Endodermal cell (in vitro differentiated cells): Measurements from ENCODE around the gene KRT76. TPM values are rescaled to one million over a fixed set of nuclear protein-coding genes. Genes with fewer than 3 reads are reported as not detected.

ENCODE experiments used
- DNase-seq: peaks from one replicate; pipeline ENCODE4 v3.0.0-alpha.2; 2017
- H3K27ac ChIP-seq: 2 replicates; pipeline ENCODE4 v1.5.1; 2013; ENCODE audit warnings: mild to moderate bottlenecking, low read depth, low read length, moderate library complexity
- H3K27me3 ChIP-seq: 2 replicates; pipeline ENCODE4 v1.6.1; 2013; ENCODE audit warnings: mild to moderate bottlenecking, low read length, moderate library complexity; ENCODE audit not compliant: insufficient read depth, control insufficient read depth, poor library complexity, severe bottlenecking
- H3K36me3 ChIP-seq: 2 replicates; pipeline ENCODE4 v1.7.0; 2013; ENCODE audit warnings: mild to moderate bottlenecking, low read length, moderate library complexity; ENCODE audit not compliant: control insufficient read depth, insufficient read depth
- H3K4me1 ChIP-seq: one replicate; pipeline ENCODE4 v1.7.0; 2013; ENCODE audit warnings: low read length; ENCODE audit not compliant: control insufficient read depth, insufficient read depth
- H3K4me3 ChIP-seq: 2 replicates; pipeline ENCODE4 v1.5.1; 2013; ENCODE audit warnings: mild to moderate bottlenecking, low read length, moderate library complexity
- H3K9ac ChIP-seq: 2 replicates; pipeline ENCODE4 v1.6.1; 2013; ENCODE audit warnings: mild to moderate bottlenecking, low read length, moderate library complexity; ENCODE audit not compliant: poor library complexity, severe bottlenecking; ENCODE audit errors: extremely low read depth
- H3K9me3 ChIP-seq: 2 replicates; pipeline ENCODE4 v1.6.1; 2013; ENCODE audit warnings: mild to moderate bottlenecking, low read length, moderate library complexity; ENCODE audit not compliant: control insufficient read depth
- H3K27ac Mint-ChIP-seq: 2 replicates; pipeline ENCODE4 v1.8.0; 2020; ENCODE audit warnings: mixed read lengths
- H3K27me3 Mint-ChIP-seq: 2 replicates; pipeline ENCODE4 v1.8.0; 2021; ENCODE audit warnings: mild to moderate bottlenecking, mixed read lengths; ENCODE audit not compliant: insufficient read depth
- H3K36me3 Mint-ChIP-seq: 2 replicates; pipeline ENCODE4 v1.8.0; 2020; ENCODE audit warnings: low read depth, mixed read lengths
- H3K4me1 Mint-ChIP-seq: 2 replicates; pipeline ENCODE4 v1.8.0; 2020; ENCODE audit warnings: mixed read lengths
- H3K4me3 Mint-ChIP-seq: 2 replicates; pipeline ENCODE4 v1.8.0; 2020; ENCODE audit warnings: mild to moderate bottlenecking, moderate library complexity, mixed read lengths
- H3K9me3 Mint-ChIP-seq: 2 replicates; pipeline ENCODE4 v1.8.0; 2020; ENCODE audit warnings: mild to moderate bottlenecking, mixed read lengths
- WGBS, 2 experiments: methylation state at CpG; one replicate each; pipeline versions ENCODE4 v1.1.5 to v1.1.7; 2013; ENCODE audit warnings: missing lambda C conversion rate in 2 of 2, mixed read lengths in 1 of 2; ENCODE audit not compliant: insufficient coverage in 1 of 2, insufficient read length in 1 of 2; 5-methylcytosine and 5-hydroxymethylcytosine counted together
- total RNA-seq, 2 donors: library from RNA; stranded (reverse); fragmentation: NEBNext Ultra II Directional in 1 of 2; extraction: Animal tissue kit (Norgen Biotek cat#: 25700) in 1 of 2; gene quantifications; 2 replicates in 1 of 2; 3 replicates in 1 of 2; pipeline ENCODE4 v1.2.1, GENCODE V29; 2021
- TF ChIP-seq, protein P1 (sequence below): fragments of 200-600 bp; sonication (generic); conservative IDR thresholded peaks from 2 replicates; pipeline ENCODE4 v1.5.0; 2021; ENCODE audit warnings: antibody characterized with exemption, mild to moderate bottlenecking

KRT76 gene
- total RNA-seq, 2 donors from 2014 or later = not detected

GRCh38 chr12:52759218-52759617 lies 17.9 kb downstream of the KRT76 start:
- H3K9me3 Mint-ChIP-seq = peaks cover 33% of the 10 kb centered on the region
- Histone ChIP-seq H3K36me3 (no peaks in the 10 kb centered on the region), H3K9ac (no peak overlapping the region), H3K27me3 (peaks cover 38% of the 10 kb centered on the region), H3K4me1 (no peaks in the 10 kb centered on the region), H3K27ac (no peak overlapping the region), H3K9me3 (peaks cover 21% of the 10 kb centered on the region), H3K4me3 (no peak overlapping the region)
- no peak overlapping the region for H3K4me3 Mint-ChIP-seq
- TF ChIP-seq, protein P1, sequence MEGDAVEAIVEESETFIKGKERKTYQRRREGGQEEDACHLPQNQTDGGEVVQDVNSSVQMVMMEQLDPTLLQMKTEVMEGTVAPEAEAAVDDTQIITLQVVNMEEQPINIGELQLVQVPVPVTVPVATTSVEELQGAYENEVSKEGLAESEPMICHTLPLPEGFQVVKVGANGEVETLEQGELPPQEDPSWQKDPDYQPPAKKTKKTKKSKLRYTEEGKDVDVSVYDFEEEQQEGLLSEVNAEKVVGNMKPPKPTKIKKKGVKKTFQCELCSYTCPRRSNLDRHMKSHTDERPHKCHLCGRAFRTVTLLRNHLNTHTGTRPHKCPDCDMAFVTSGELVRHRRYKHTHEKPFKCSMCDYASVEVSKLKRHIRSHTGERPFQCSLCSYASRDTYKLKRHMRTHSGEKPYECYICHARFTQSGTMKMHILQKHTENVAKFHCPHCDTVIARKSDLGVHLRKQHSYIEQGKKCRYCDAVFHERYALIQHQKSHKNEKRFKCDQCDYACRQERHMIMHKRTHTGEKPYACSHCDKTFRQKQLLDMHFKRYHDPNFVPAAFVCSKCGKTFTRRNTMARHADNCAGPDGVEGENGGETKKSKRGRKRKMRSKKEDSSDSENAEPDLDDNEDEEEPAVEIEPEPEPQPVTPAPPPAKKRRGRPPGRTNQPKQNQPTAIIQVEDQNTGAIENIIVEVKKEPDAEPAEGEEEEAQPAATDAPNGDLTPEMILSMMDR = no peak
- 54% methylated on average over 2 of the region's 2 CpGs; no CpG with 5 or more reads in 1 of the 2 experiments for WGBS, 2 experiments
- H3K4me1 Mint-ChIP-seq = no peaks in the 10 kb centered on the region
- H3K27me3 Mint-ChIP-seq = peaks cover 16% of the 10 kb centered on the region
- no peak for DNase-seq
- H3K36me3 Mint-ChIP-seq = no peaks in the 10 kb centered on the region
- H3K27ac Mint-ChIP-seq = no peak overlapping the region

GRCh38 chr12:52757449-52758176 lies 19.5 kb downstream of the KRT76 start:
- H3K27ac Mint-ChIP-seq = no peak overlapping the region
- Histone ChIP-seq H3K27me3 (peaks cover 44% of the 10 kb centered on the region), H3K4me1 (no peaks in the 10 kb centered on the region), H3K9ac (no peak overlapping the region), H3K4me3 (no peak overlapping the region), H3K27ac (no peak overlapping the region), H3K9me3 (peaks cover 21% of the 10 kb centered on the region), H3K36me3 (no peaks in the 10 kb centered on the region)
- no peak for DNase-seq
- no peaks in the 10 kb centered on the region for H3K36me3 Mint-ChIP-seq
- no peak overlapping the region for H3K4me3 Mint-ChIP-seq
- H3K27me3 Mint-ChIP-seq = peaks cover 16% of the 10 kb centered on the region
- H3K9me3 Mint-ChIP-seq = peaks cover 29% of the 10 kb centered on the region
- TF ChIP-seq, protein P1 = no peak
- no peaks in the 10 kb centered on the region for H3K4me1 Mint-ChIP-seq
- WGBS, 2 experiments = 40% methylated on average over 1 of the region's 1 CpG; no CpG with 5 or more reads in 1 of the 2 experiments

DNA sequence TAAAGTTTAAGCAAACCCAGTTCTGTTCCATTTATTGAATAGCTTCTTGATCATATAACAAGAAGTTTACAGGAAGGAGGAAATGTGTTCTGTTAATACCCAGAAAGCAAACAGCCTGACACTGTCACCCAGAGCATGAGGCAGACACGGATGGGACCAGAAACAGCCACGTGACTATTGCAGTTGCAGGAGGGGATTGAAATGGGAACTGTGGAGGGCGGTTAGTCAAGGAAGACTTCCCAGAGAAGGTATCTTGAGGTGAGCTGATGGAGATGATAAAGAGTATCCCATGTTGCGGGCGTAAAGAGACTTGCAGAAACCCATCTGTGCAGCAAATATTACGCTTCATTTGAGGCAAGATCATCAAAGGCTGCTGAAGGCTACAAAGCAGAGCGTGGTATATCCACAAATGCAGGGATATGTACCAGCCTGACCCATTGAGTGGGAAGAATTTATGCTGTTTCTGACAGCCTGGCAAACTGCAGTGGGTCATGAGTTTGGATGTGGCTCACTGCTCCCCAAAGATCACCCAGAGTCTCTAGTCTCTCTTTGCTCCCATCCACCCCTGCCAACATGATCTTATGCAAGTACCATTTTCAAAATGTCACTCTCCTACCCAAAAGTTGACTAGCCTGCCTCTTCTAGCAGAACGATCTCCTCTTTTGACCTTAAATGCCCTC lies 20.7 kb downstream of the KRT76 start:
- H3K9me3 ChIP-seq = peaks cover 10% of the 10 kb centered on the region
- Mint-ChIP-seq H3K4me1 (no peaks in the 10 kb centered on the region), H3K9me3 (peaks cover 19% of the 10 kb centered on the region), H3K27me3 (peaks cover 25% of the 10 kb centered on the region), H3K27ac (no peak overlapping the region), H3K36me3 (no peaks in the 10 kb centered on the region), H3K4me3 (no peak overlapping the region)
- no peaks in the 10 kb centered on the region for H3K4me1 ChIP-seq
- H3K27ac ChIP-seq = no peak overlapping the region
- TF ChIP-seq, protein P1 = no peak
- WGBS, 2 experiments = 80 to 86% methylated on average over 7 to 8 of the region's 8 CpGs
- no peaks in the 10 kb centered on the region for H3K36me3 ChIP-seq
- H3K4me3 ChIP-seq = no peak overlapping the region
- peaks cover 54% of the 10 kb centered on the region for H3K27me3 ChIP-seq
- no peak for DNase-seq
- H3K9ac ChIP-seq = no peak overlapping the region
